ENCODE measurements around the gene LNPEP. TPM values are rescaled to one million over a fixed set of nuclear protein-coding genes. Genes with fewer than 3 reads are reported as not detected.

The LNPEP gene
- total RNA-seq, 6 experiments from 2014 or later = 20.2 to 23.9 (median 22.6) TPM

GRCh38 chr5:96920744-96921355, 15.0 kb upstream of the LNPEP start:
- Mint-ChIP-seq H3K4me3 (no peak overlapping the region), H3K36me3 (ENCODE audit: low read depth) (0 out of 2 replicates have a peak, but pooled peaks cover 5% of the 10 kb centered on the region), H3K4me1 (ENCODE audit: low read depth) (peaks cover 19% of the 10 kb centered on the region), H3K27ac (no peak overlapping the region), H3K9me3 (no peaks in the 10 kb centered on the region), H3K27me3 (ENCODE audit: insufficient read depth) (no peaks in the 10 kb centered on the region)
- DNase-seq = no peak
- TF ChIP-seq CTCF (IDR thresholded peaks at IDR 0.05) = no peak

- TF ChIP-seq CTCF (IDR thresholded peaks at IDR 0.05) = no peak
- Mint-ChIP-seq H3K4me3 (no peak overlapping the region), H3K27me3 (ENCODE audit: insufficient read depth) (no peaks in the 10 kb centered on the region), H3K4me1 (ENCODE audit: low read depth) (peaks cover 19% of the 10 kb centered on the region), H3K27ac (no peak overlapping the region), H3K9me3 (no peaks in the 10 kb centered on the region), H3K36me3 (ENCODE audit: low read depth) (no peaks in the 10 kb centered on the region)
- no peak for DNase-seq
Observed at GRCh38 chr5:96922499-96923244, 13.2 kb upstream of the LNPEP start.

GRCh38 chr5:96924016-96924443, 11.8 kb upstream of the LNPEP start:
- H3K4me1 Mint-ChIP-seq (ENCODE audit: low read depth) = peaks cover 19% of the 10 kb centered on the region
- H3K36me3 Mint-ChIP-seq (ENCODE audit: low read depth) = no peaks in the 10 kb centered on the region
- no peak overlapping the region for H3K27ac Mint-ChIP-seq
- no peak for DNase-seq
- no peak overlapping the region for H3K4me3 Mint-ChIP-seq
- TF ChIP-seq CTCF (IDR thresholded peaks at IDR 0.05) = no peak
- H3K27me3 Mint-ChIP-seq (ENCODE audit: insufficient read depth) = no peaks in the 10 kb centered on the region
- H3K9me3 Mint-ChIP-seq = no peaks in the 10 kb centered on the region

- Mint-ChIP-seq H3K27ac (no peak overlapping the region), H3K4me3 (no peak overlapping the region), H3K36me3 (ENCODE audit: low read depth) (no peaks in the 10 kb centered on the region), H3K4me1 (ENCODE audit: low read depth) (peaks cover 12% of the 10 kb centered on the region), H3K9me3 (no peaks in the 10 kb centered on the region), H3K27me3 (ENCODE audit: insufficient read depth) (no peaks in the 10 kb centered on the region)
- DNase-seq = no peak
- no peak for TF ChIP-seq CTCF (IDR thresholded peaks at IDR 0.05)
Observed at GRCh38 chr5:96926276-96926675, 9.6 kb upstream of the LNPEP start.

- Mint-ChIP-seq H3K36me3 (ENCODE audit: low read depth) (no peaks in the 10 kb centered on the region), H3K4me1 (ENCODE audit: low read depth) (peaks cover 6% of the 10 kb centered on the region), H3K9me3 (no peaks in the 10 kb centered on the region), H3K4me3 (no peak overlapping the region), H3K27me3 (ENCODE audit: insufficient read depth) (no peaks in the 10 kb centered on the region), H3K27ac (no peak overlapping the region)
- DNase-seq = no peak
- TF ChIP-seq CTCF (IDR thresholded peaks at IDR 0.05) = no peak
Observed at GRCh38 chr5:96927008-96927407, 8.9 kb upstream of the LNPEP start.

All from HFFc6 (cell line).